Ascending aorta (tissue), 2 donors: Measurements from ENCODE around the gene PVALEF. TPM values are rescaled to one million over a fixed set of nuclear protein-coding genes. Genes with fewer than 3 reads are reported as not detected.

Experiments used
- DNase-seq, 2 donors: peaks; one replicate each; pipeline ENCODE4 v3.0.0-alpha.2; 2019; ENCODE audit warnings: low spot score in 2 of 2
- H3K27ac ChIP-seq, 2 donors: fragments of 200-600 bp; sonication (generic); one replicate each; pipeline ENCODE4 v1.5.1; 2016 to 2017; ENCODE audit warnings: mild to moderate bottlenecking in 1 of 2
- H3K27me3 ChIP-seq: fragments of 200-600 bp; sonication (generic); one replicate; pipeline ENCODE4 v1.5.1; 2017
- H3K36me3 ChIP-seq, 2 donors: fragments of 200-600 bp; sonication (generic); one replicate each; pipeline ENCODE4 v1.5.1; 2016
- H3K4me1 ChIP-seq, 2 donors: fragments of 200-600 bp; sonication (generic); one replicate each; pipeline ENCODE4 v1.5.1; 2016 to 2017; ENCODE audit warnings: mild to moderate bottlenecking in 1 of 2
- H3K4me3 ChIP-seq, 2 donors: fragments of 200-600 bp; sonication (generic); one replicate each; pipeline ENCODE4 v1.5.1; 2016 to 2017; ENCODE audit warnings: mild to moderate bottlenecking in 1 of 2
- H3K9me3 ChIP-seq, 2 donors: fragments of 200-600 bp; sonication (generic); one replicate each; pipeline ENCODE4 v1.5.1; 2016
- intact Hi-C: fragments of 100-400 bp; cut with DNase I; formaldehyde crosslinking; loops from one replicate; pipeline ENCODE4 v1.15.1; 2023
- total RNA-seq: library from RNA; depleted of rRNA; stranded (reverse); fragments of >200 nt; gene quantifications from one replicate; pipeline ENCODE4 v1.1.0, GENCODE V29; 2016
- TF ChIP-seq, protein P1 (sequence below), 3 experiments: fragments of 200-600 bp in 2 of 3; fragments of 450-650 bp in 1 of 3; sonication (generic) in 2 of 3; IDR thresholded peaks; one replicate each; pipeline ENCODE4 v1.5.1; 2016 to 2019; ENCODE audit warnings: antibody characterized with exemption in 3 of 3, mild to moderate bottlenecking in 1 of 3, moderate library complexity in 1 of 3

PVALEF gene
- total RNA-seq, 1 donor from 2014 or later = not detected

DNA sequence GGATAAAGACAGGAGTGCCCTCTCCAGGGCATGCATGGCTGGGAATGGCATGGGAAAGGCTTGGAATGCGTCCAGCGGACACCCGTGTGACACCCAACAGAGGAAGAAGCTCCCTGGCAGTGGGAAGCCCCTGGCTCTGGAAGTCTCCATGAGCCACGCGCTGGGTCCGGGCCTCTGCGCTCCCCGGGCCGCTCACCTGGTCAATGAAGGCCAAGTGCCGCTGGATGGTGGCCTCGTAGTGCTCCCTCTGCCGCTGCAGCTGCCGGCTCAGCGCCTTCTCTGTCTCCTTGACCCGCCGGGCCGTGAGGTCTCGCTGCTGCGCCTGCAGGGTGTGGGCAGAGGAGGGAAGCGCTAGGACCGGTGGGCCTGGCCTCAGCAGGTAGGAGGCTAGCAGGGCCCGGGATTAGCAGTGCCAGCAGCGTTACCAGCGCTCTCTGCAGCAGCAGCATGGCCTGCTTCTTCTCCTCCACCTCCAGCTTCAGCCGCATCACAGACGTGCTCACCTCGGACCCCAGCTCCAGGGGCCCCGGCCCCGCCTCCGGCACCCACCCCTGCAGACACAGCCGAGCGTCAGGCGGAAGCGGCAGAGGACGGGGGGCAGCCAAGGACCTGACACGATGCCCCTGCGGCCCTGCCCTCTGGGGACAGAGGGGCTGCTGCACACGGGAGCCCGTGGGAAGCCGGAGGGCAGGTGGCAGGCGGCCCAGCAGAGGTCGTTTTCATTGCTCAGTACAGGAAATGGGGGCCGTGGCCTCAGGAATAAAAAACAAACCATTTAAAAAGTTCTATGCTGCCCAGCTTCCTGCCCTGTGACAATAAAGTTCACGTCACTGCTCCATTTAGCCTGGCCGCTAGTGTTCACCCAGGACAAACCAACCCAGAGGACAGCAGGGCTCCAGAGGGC, 31.4 kb downstream of the PVALEF start:
- intact Hi-C loops = no loop called here
- no peak for DNase-seq
- Histone ChIP-seq H3K27me3 (no peaks in the 10 kb centered on the region), H3K9me3 (no peaks in the 10 kb centered on the region), H3K36me3 (peaks cover 6 to 8% of the 10 kb centered on the region in 2 donors), H3K27ac (no peak overlapping the region), H3K4me3 (no peak overlapping the region), H3K4me1 (no peaks in the 10 kb centered on the region)
- TF ChIP-seq, protein P1, sequence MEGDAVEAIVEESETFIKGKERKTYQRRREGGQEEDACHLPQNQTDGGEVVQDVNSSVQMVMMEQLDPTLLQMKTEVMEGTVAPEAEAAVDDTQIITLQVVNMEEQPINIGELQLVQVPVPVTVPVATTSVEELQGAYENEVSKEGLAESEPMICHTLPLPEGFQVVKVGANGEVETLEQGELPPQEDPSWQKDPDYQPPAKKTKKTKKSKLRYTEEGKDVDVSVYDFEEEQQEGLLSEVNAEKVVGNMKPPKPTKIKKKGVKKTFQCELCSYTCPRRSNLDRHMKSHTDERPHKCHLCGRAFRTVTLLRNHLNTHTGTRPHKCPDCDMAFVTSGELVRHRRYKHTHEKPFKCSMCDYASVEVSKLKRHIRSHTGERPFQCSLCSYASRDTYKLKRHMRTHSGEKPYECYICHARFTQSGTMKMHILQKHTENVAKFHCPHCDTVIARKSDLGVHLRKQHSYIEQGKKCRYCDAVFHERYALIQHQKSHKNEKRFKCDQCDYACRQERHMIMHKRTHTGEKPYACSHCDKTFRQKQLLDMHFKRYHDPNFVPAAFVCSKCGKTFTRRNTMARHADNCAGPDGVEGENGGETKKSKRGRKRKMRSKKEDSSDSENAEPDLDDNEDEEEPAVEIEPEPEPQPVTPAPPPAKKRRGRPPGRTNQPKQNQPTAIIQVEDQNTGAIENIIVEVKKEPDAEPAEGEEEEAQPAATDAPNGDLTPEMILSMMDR (IDR thresholded peaks at IDR 0.05) = no peak

DNA sequence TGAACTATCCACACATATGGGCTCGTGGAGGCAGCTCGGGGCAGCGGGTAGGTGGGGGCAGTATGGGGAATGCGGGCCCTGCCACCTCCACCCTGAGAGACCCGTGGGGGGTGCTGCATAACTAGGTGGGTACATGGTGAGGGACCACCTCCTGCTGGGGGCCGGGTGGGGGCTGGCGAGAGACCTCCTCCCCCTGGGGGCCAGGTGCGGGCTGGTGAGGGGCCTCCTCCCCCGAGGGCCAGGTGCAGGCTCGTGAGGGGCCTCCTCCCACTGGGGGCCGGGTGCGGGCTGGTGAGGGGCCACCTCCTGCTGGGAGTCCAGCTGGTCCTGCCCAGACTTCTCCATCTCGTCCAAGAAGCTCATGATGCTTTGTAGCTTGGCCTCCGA, 32.1 kb downstream of the PVALEF start:
- peaks cover 6 to 8% of the 10 kb centered on the region in 2 donors for H3K36me3 ChIP-seq

DNA sequence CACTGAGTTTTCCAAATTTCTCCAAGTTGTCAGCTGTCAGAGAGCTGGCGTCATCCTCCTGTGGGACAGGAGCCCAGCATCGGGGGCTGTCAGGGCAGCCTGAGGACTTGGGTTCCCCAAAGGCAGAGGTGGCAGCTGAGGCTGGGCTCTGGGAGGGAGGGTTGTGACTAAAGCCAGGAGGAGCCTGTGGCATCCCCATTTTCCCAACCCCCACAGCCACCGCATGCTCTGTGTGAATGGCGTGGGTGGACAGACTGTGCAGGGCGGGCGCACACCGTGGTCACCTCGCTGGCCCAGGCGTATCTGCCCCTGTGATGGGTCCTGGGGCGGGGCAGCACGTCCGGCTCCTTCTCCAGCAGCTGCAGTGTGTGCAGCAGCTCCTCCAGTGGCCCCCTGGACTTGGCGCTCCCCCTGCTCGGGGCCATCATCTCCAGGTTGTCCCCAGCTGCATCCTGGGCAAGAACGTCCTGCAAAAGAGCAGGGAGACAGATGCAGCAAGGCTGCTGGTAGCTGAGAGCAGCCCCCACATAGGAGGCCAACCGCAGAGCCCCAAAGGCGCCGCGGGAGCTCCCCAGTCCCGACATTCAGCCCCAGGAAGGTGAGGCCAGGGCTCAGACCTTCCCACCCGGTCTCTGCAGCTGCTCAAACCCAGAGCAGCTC, 32.7 kb downstream of the PVALEF start:
- DNase-seq = no peak
- peaks cover 6 to 8% of the 10 kb centered on the region in 2 donors for H3K36me3 ChIP-seq
- H3K9me3 ChIP-seq = no peaks in the 10 kb centered on the region
- intact Hi-C loops = no loop called here
- no peaks in the 10 kb centered on the region for H3K4me1 ChIP-seq
- no peak overlapping the region for H3K4me3 ChIP-seq
- TF ChIP-seq, protein P1 (IDR thresholded peaks at IDR 0.05) = no peak
- H3K27ac ChIP-seq = no peak overlapping the region
- H3K27me3 ChIP-seq = no peaks in the 10 kb centered on the region

More for the DNA sequence above, 32.1 kb downstream of the PVALEF start:
- no peaks in the 10 kb centered on the region for H3K9me3 ChIP-seq
- no peak for DNase-seq
- H3K4me1 ChIP-seq = no peaks in the 10 kb centered on the region
- no peak overlapping the region for H3K27ac ChIP-seq
- no peak overlapping the region for H3K4me3 ChIP-seq
- H3K27me3 ChIP-seq = no peaks in the 10 kb centered on the region
- TF ChIP-seq, protein P1 (IDR thresholded peaks at IDR 0.05) = no peak
- intact Hi-C loops = no loop called here

DNA sequence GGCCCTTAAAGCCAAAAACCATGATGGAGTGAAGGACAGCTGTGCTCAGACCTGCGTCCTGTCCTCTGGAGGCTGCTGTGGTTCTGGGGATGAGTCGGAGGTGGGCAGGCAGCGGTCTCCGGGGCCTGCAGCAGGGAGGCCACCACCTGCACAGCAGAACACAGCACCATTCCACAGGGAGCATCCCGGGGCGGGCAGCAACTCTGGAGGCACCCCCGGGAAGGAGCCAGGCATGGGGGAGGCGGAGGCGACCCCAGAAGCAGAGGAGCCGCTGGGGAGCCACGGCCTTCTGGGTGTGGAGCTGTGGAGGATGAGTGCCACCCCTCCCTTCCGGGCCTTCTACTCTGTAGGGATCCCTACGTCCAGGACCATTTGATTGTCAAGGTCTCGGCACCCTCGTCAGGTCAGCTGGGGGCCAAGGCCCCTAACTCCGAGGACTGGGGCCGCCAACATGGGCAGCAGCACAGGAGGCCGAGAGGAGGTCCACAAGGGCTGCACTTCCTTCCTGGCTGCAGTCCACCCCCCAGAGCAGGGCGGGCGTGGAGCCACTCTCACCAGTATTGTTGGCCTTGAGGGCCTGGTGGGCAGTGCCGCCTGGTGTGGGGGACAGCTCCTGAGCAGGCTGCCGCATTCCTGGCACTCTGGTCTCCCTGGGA, 33.6 kb downstream of the PVALEF start:
- H3K27me3 ChIP-seq = no peaks in the 10 kb centered on the region
- no peak overlapping the region for H3K27ac ChIP-seq
- no peak for DNase-seq
- TF ChIP-seq, protein P1 (IDR thresholded peaks at IDR 0.05) = no peak
- H3K4me1 ChIP-seq = no peaks in the 10 kb centered on the region
- peaks cover 8 to 10% of the 10 kb centered on the region in 2 donors for H3K36me3 ChIP-seq
- H3K9me3 ChIP-seq = no peaks in the 10 kb centered on the region
- intact Hi-C loops = no loop called here
- H3K4me3 ChIP-seq = no peak overlapping the region

DNA sequence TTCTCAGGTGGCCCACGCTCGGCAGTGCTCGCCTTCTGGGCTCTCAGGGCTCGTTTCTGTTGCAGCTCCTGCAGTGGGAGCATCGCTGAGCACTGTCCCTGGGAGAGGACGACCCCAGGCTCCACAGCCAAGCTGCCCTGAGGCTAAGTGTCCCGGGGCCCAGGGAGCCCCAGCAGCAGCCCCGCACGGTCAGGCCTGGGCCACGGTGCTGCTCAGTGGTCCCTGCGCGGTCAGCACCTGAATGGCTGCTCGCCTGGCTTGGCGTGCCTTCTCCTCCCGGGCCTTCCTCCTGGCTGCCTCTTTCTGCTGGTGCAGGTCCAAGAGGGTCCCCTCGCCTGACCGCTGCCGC, 34.1 kb downstream of the PVALEF start:
- Histone ChIP-seq H3K9me3 (no peaks in the 10 kb centered on the region), H3K4me1 (no peaks in the 10 kb centered on the region), H3K27ac (no peak overlapping the region), H3K4me3 (no peak overlapping the region), H3K36me3 (peaks cover 8 to 10% of the 10 kb centered on the region in 2 donors), H3K27me3 (no peaks in the 10 kb centered on the region)
- intact Hi-C loops = no loop called here
- no peak for DNase-seq
- TF ChIP-seq, protein P1 (IDR thresholded peaks at IDR 0.05) = no peak
